Neural crest cell (in vitro differentiated cells): ENCODE data around the gene CCDC185. TPM values are rescaled to one million over a fixed set of nuclear protein-coding genes. Genes with fewer than 3 reads are reported as not detected.

Experiments
- DNase-seq: peaks from one replicate; pipeline ENCODE4 v3.0.0; 2021; ENCODE audit warnings: low read depth, mixed read lengths, low spot score
- H3K27ac Mint-ChIP-seq: one replicate; pipeline ENCODE4 v1.8.0; 2021; ENCODE audit warnings: mild to moderate bottlenecking, mixed read lengths; ENCODE audit not compliant: unreplicated experiment
- H3K27me3 Mint-ChIP-seq: 2 replicates; pipeline ENCODE4 v1.8.0; 2021; ENCODE audit warnings: low read depth, mild to moderate bottlenecking, mixed read lengths
- H3K36me3 Mint-ChIP-seq: 2 replicates; pipeline ENCODE4 v1.8.0; 2021; ENCODE audit warnings: low read depth, mild to moderate bottlenecking, mixed read lengths
- H3K4me1 Mint-ChIP-seq: 2 replicates; pipeline ENCODE4 v1.8.0; 2021; ENCODE audit warnings: mixed read lengths
- H3K4me3 Mint-ChIP-seq: one replicate; pipeline ENCODE4 v1.8.0; 2021; ENCODE audit warnings: mild to moderate bottlenecking, mixed read lengths
- H3K9me3 Mint-ChIP-seq: 2 replicates; pipeline ENCODE4 v1.8.0; 2021; ENCODE audit warnings: mixed read lengths
- CTCF ChIP-seq: fragments of 200-600 bp; sonication (generic); conservative IDR thresholded peaks from 2 replicates; pipeline ENCODE4 v1.5.0; 2021; ENCODE audit warnings: antibody characterized with exemption, mild to moderate bottlenecking
- long read RNA-seq: library from polyadenylated mRNA; unstranded; transcript quantifications from one replicate; pipeline ENCODE4 v2.0.0, GENCODE V29; 2020
- total RNA-seq: library from RNA; stranded (reverse); gene quantifications from 2 replicates; pipeline ENCODE4 v1.2.1, GENCODE V29; 2021

CCDC185 gene
- not detected in 2 replicates for total RNA-seq
- long read RNA-seq, result 0 reads

GRCh38 chr1:223393275-223394214 is at the start of gene CCDC185:
CCDC185 (plus strand) TSS chr1:223393415; CDS start chr1:223393476, 61 bp downstream.
- peaks cover 8% of the 10 kb centered on the region for H3K27me3 Mint-ChIP-seq
- H3K9me3 Mint-ChIP-seq, result no peaks in the 10 kb centered on the region
- no peak for TF ChIP-seq CTCF
- no peak within 1 kb of the TSS for H3K4me3 Mint-ChIP-seq
- H3K27ac Mint-ChIP-seq, result no peak within 1 kb of the TSS
- H3K36me3 Mint-ChIP-seq, result no peaks in the 10 kb centered on the region
- no peak for DNase-seq
- H3K4me1 Mint-ChIP-seq, result no peaks in the 10 kb centered on the region

DNA sequence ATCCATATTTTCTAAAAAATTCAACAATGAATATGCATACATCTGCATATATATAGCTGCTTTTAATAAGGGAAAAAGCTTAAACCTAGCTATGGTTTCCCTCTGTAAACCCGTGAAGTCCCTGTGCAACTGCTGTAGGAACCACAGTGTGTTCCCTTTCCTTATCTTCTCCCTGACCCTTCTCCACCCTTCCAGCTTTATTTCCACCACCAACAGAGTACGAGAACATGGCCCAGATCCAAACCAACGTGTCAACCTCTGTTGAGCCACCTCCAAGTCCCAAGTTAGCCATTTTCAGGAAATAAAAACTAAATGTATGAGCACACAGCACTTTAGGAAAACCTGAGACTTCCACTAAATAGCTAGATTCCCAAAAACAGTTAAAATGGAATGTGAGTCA is 49.5 kb upstream of the CCDC185 start:
- no peak for TF ChIP-seq CTCF
- H3K4me1 Mint-ChIP-seq, result peaks cover 12% of the 10 kb centered on the region
- H3K4me3 Mint-ChIP-seq, result no peak overlapping the region
- no peak overlapping the region for H3K27ac Mint-ChIP-seq
- H3K9me3 Mint-ChIP-seq, result no peaks in the 10 kb centered on the region
- DNase-seq, result no peak
- no peaks in the 10 kb centered on the region for H3K36me3 Mint-ChIP-seq
- H3K27me3 Mint-ChIP-seq, result peaks cover 5% of the 10 kb centered on the region

GRCh38 chr1:223344491-223344890 is 48.7 kb upstream of the CCDC185 start:
- no peaks in the 10 kb centered on the region for H3K9me3 Mint-ChIP-seq
- TF ChIP-seq CTCF, result no peak
- H3K4me3 Mint-ChIP-seq, result no peak overlapping the region
- H3K27me3 Mint-ChIP-seq, result peaks cover 5% of the 10 kb centered on the region
- H3K36me3 Mint-ChIP-seq, result no peaks in the 10 kb centered on the region
- peaks cover 6% of the 10 kb centered on the region for H3K4me1 Mint-ChIP-seq
- DNase-seq, result no peak
- no peak overlapping the region for H3K27ac Mint-ChIP-seq

DNA sequence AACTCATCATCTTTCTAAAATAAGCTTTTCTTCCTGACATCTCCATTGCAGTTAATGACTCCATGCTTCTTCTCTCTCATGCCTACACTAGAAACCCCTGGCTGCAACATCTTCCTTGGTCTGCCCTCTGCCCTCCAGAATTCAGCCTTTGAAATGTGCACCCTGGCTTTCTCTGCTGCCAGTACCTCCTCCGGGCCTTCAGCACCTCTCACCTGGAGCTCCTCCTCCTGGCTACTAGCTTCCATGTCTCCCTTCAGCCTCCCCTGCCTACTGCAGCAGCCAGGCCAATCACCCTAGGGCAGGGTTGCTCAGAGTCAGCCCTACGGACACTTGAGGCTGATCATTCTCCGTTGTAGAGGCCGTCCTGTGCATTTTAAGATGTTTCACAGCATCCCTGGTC is 47.5 kb upstream of the CCDC185 start:
- no peaks in the 10 kb centered on the region for H3K4me1 Mint-ChIP-seq
- no peaks in the 10 kb centered on the region for H3K9me3 Mint-ChIP-seq
- H3K4me3 Mint-ChIP-seq, result no peak overlapping the region
- no peaks in the 10 kb centered on the region for H3K36me3 Mint-ChIP-seq
- DNase-seq, result no peak
- TF ChIP-seq CTCF, result no peak
- H3K27me3 Mint-ChIP-seq, result peaks cover 5% of the 10 kb centered on the region
- H3K27ac Mint-ChIP-seq, result no peak overlapping the region

DNA sequence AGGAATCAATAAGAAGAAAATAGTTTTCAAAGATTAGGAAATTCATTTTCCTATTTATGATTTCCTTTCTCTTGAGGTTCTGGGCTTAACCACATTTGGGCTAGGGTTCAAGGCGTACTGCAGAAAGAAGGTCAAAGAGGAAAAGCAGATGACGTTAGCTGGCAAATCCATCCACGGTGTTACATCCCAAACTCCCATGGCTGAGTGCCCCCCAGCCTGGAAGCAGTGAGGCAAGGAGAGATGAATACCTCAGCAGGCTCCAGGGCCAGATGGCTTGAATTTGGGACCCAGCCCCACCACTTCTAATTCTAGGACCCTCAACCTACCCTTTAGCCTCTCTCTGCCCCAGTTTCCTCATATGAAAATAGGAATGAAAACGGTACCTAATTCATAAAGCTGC is 46.9 kb upstream of the CCDC185 start:
- no peaks in the 10 kb centered on the region for H3K4me1 Mint-ChIP-seq
- TF ChIP-seq CTCF, result no peak
- H3K27me3 Mint-ChIP-seq, result peaks cover 5% of the 10 kb centered on the region
- H3K36me3 Mint-ChIP-seq, result no peaks in the 10 kb centered on the region
- no peak overlapping the region for H3K27ac Mint-ChIP-seq
- DNase-seq, result no peak
- no peaks in the 10 kb centered on the region for H3K9me3 Mint-ChIP-seq
- no peak overlapping the region for H3K4me3 Mint-ChIP-seq
